IMR-90 (cell line): ENCODE data around the gene SPNS1. TPM values are rescaled to one million over a fixed set of nuclear protein-coding genes. Genes with fewer than 3 reads are reported as not detected.
"Not testable (repeated sequence)": the region's sequence is repeated elsewhere in the genome, so short reads cannot be mapped to it uniquely, and the experiment has no call there.

ENCODE experiments used
- ATAC-seq: fragments of 200-7000 bp; cut with Tn5 transposase; 2 replicates; pipeline ENCODE4 v1.9.1; 2020; ENCODE audit warnings: low read depth, mild to moderate bottlenecking, moderate library complexity
- BruUV-seq: library from RNA; stranded (reverse); fragments of 400-500 nt; replicated peaks from 2 replicates; lab custom pipeline; 2021; lab: Mats Ljungman, UMichigan
- CTCF ChIA-PET: fragments of 300-600 bp; formaldehyde crosslinking; extraction: SDS; loops from one replicate; lab custom pipeline; 2021; ENCODE audit warnings: antibody characterized with exemption; lab: Yijun Ruan, JAX
- POLR2A ChIA-PET: fragments of 300-600 bp; sonication (Branson Sonifier 250); formaldehyde crosslinking; loops from one replicate; lab custom pipeline; 2022; ENCODE audit warnings: antibody characterized with exemption; ENCODE audit not compliant: unreplicated experiment; lab: Charles Lee
- DNase-seq: peaks from one replicate; pipeline ENCODE4 v3.0.0; 2013
- H2AFZ ChIP-seq: replicated peaks from 2 replicates; pipeline ENCODE3; 2013; ENCODE audit warnings: low read length, mild to moderate bottlenecking; ENCODE audit not compliant: poor library complexity
- H2AK5ac ChIP-seq: 2 replicates; pipeline ENCODE4 v1.6.1; 2013; ENCODE audit warnings: low read depth, low read length, inconsistent platforms
- H2AK9ac ChIP-seq: replicated peaks from 2 replicates; pipeline ENCODE3; 2013; ENCODE audit warnings: mild to moderate bottlenecking, low read depth, low read length, moderate library complexity; ENCODE audit not compliant: poor library complexity
- H2BK120ac ChIP-seq: 2 replicates; pipeline ENCODE4 v1.6.1; 2013; ENCODE audit warnings: low read depth, low read length, inconsistent platforms
- H2BK15ac ChIP-seq: 3 replicates; pipeline ENCODE4 v1.6.1; 2013; ENCODE audit warnings: low read depth, low read length, inconsistent platforms
- H2BK20ac ChIP-seq: 2 replicates; pipeline ENCODE4 v1.6.1; 2013; ENCODE audit warnings: low read depth, mild to moderate bottlenecking, inconsistent platforms, low read length, moderate library complexity
- H2BK5ac ChIP-seq: 2 replicates; pipeline ENCODE4 v1.6.1; 2013; ENCODE audit warnings: mild to moderate bottlenecking, low read depth, low read length, inconsistent platforms; ENCODE audit not compliant: poor library complexity, severe bottlenecking
- H3K14ac ChIP-seq: replicated peaks from 2 replicates; pipeline ENCODE4 v1.6.1; 2013; ENCODE audit warnings: low read depth, low read length, inconsistent platforms
- H3K18ac ChIP-seq: 2 replicates; pipeline ENCODE4 v1.6.1; 2013; ENCODE audit warnings: low read depth, low read length, control low read depth
- H3K23ac ChIP-seq: 2 replicates; pipeline ENCODE4 v1.6.1; 2013; ENCODE audit warnings: low read depth, low read length, inconsistent platforms
- H3K27ac ChIP-seq: 2 replicates; pipeline ENCODE4 v1.5.1; 2013; ENCODE audit warnings: mild to moderate bottlenecking, control low read depth, low read length; ENCODE audit not compliant: insufficient read depth
- H3K27me3 ChIP-seq: 2 replicates; pipeline ENCODE4 v1.6.1; 2013; ENCODE audit warnings: low read length; ENCODE audit not compliant: control insufficient read depth, insufficient read depth
- H3K36me3 ChIP-seq: 2 replicates; pipeline ENCODE4 v1.6.1; 2013; ENCODE audit warnings: low read length, mixed read lengths; ENCODE audit not compliant: control insufficient read depth, insufficient read depth
- H3K4ac ChIP-seq: 2 replicates; pipeline ENCODE4 v1.6.1; 2013; ENCODE audit warnings: low read depth, low read length, inconsistent platforms
- H3K4me1 ChIP-seq: 2 replicates; pipeline ENCODE4 v1.6.1; 2013; ENCODE audit warnings: low read length, mixed read lengths; ENCODE audit not compliant: control insufficient read depth, insufficient read depth
- H3K4me2 ChIP-seq: 2 replicates; pipeline ENCODE4 v1.6.1; 2013; ENCODE audit warnings: low read depth, mild to moderate bottlenecking, control low read depth, low read length, moderate library complexity
- H3K4me3 ChIP-seq: 2 replicates; pipeline ENCODE4 v1.5.1; 2013; ENCODE audit warnings: low read depth, mild to moderate bottlenecking, control low read depth, low read length, moderate library complexity; ENCODE audit not compliant: insufficient read depth
- H3K56ac ChIP-seq: 2 replicates; pipeline ENCODE4 v1.6.1; 2013; ENCODE audit warnings: low read length, inconsistent platforms; ENCODE audit not compliant: insufficient read depth; ENCODE audit errors: extremely low read depth
- H3K79me1 ChIP-seq, 2 experiments: 2 replicates each; pipeline ENCODE4 v1.6.1; 2013; ENCODE audit warnings: low read length in 2 of 2, inconsistent platforms in 1 of 2, low read depth in 1 of 2
- H3K9ac ChIP-seq: 2 replicates; pipeline ENCODE4 v1.6.1; 2013; ENCODE audit warnings: low read depth, low read length, control low read depth
- H3K9me1 ChIP-seq: 2 replicates; pipeline ENCODE4 v1.6.1; 2013; ENCODE audit warnings: low read length, inconsistent platforms; ENCODE audit not compliant: insufficient read depth
- H3K9me3 ChIP-seq: 2 replicates; pipeline ENCODE4 v1.6.1; 2013; ENCODE audit warnings: low read length; ENCODE audit not compliant: control insufficient read depth, insufficient read depth
- H4K20me1 ChIP-seq: 2 replicates; pipeline ENCODE4 v1.6.1; 2013; ENCODE audit warnings: low read length, inconsistent platforms; ENCODE audit not compliant: insufficient read depth
- H4K5ac ChIP-seq: 2 replicates; pipeline ENCODE4 v1.6.1; 2013; ENCODE audit warnings: mild to moderate bottlenecking, low read depth, low read length, control low read depth
- H4K8ac ChIP-seq, 2 experiments: 2 replicates each; pipeline ENCODE4 v1.6.1; 2013; ENCODE audit warnings: low read depth in 2 of 2, low read length in 2 of 2, control low read depth in 1 of 2, inconsistent platforms in 1 of 2
- H4K91ac ChIP-seq: 2 replicates; pipeline ENCODE4 v1.6.1; 2013; ENCODE audit warnings: low read depth, low read length, inconsistent platforms; ENCODE audit not compliant: insufficient read depth
- WGBS, 2 experiments: methylation state at CpG; one replicate each; pipeline versions ENCODE4 v1.1.5 to v1.1.7; 2013; ENCODE audit warnings: missing lambda C conversion rate in 2 of 2; ENCODE audit not compliant: insufficient read length in 1 of 2; ENCODE audit errors: extremely low coverage in 2 of 2; 5-methylcytosine and 5-hydroxymethylcytosine counted together
- dilution Hi-C: fragments of 300-500 bp; cut with HindIII; formaldehyde crosslinking; loops from one replicate; pipeline ENCODE4 v1.14.3; 2018; ENCODE audit warnings: low sequenced_read_pairs; ENCODE audit not compliant: unreplicated experiment
- in situ Hi-C: fragments of 300-500 bp; cut with MboI; formaldehyde crosslinking; loops from 3 replicates; pipeline ENCODE4 v1.14.3; 2019; ENCODE audit warnings: low sequenced_read_pairs, inconsistent platforms, mixed read lengths
- intact Hi-C: fragments of 100-400 bp; cut with micrococcal nuclease; formaldehyde crosslinking; loops from 2 replicates; pipeline ENCODE4 v1.10.0; 2022
- polyA plus RNA-seq, 3 experiments: library from polyadenylated mRNA; depleted of rRNA; stranded (reverse); fragments of >200 nt; gene quantifications; 2 replicates each; pipeline ENCODE4 v1.2.3, GENCODE V29; 2012; ENCODE audit warnings: low replicate concordance in 1 of 3
- total RNA-seq: library from RNA; depleted of rRNA; stranded (reverse); fragments of >200 nt; gene quantifications from 2 replicates; pipeline ENCODE4 v1.2.3, GENCODE V29; 2012

SPNS1 gene
- total and polyA plus RNA-seq, 2 of the 4 experiments (the other 2 are of a cell fraction): 4.7 to 37.3 TPM

GRCh38 chr16:28980330-28980729, 5.8 kb downstream of the SPNS1 start:
- not testable (repeated sequence) for H3K4me3 ChIP-seq

More at GRCh38 chr16:28980330-28980729, 5.8 kb downstream of the SPNS1 start:
- H3K9me1 ChIP-seq, H4K91ac ChIP-seq, H4K8ac ChIP-seq, ATAC-seq, in situ Hi-C loops, H3K9me3 ChIP-seq, H4K20me1 ChIP-seq, H2BK5ac ChIP-seq, H3K4me2 ChIP-seq, H3K18ac ChIP-seq, H2AFZ ChIP-seq, H2AK5ac ChIP-seq, BruUV-seq, H3K4ac ChIP-seq, POLR2A ChIA-PET, H2BK15ac ChIP-seq, DNase-seq, H2BK120ac ChIP-seq, H4K5ac ChIP-seq, intact Hi-C loops, H3K9ac ChIP-seq, H2AK9ac ChIP-seq, H2BK20ac ChIP-seq, H3K56ac ChIP-seq, H3K14ac ChIP-seq, H3K4me1 ChIP-seq, H3K23ac ChIP-seq, H3K27ac ChIP-seq, H3K27me3 ChIP-seq, dilution Hi-C loops: not testable (repeated sequence)
- WGBS, 2 experiments: 100% methylated on average over 2 of the region's 7 CpGs; no CpG with 5 or more reads in 1 of the 2 experiments
- H3K36me3 ChIP-seq: peaks cover 53% of the 10 kb centered on the region
- peaks cover 14 to 46% of the 10 kb centered on the region in 2 experiments for H3K79me1 ChIP-seq
- CTCF ChIA-PET: interaction anchor here (0.7 kb wide), 1 partner anchor 615 kb away, joined by 6 read pairs; no protein-coding TSS in a partner anchor
